HL-60/S4 treated with retinoic acid at 250 ng/mL for 4 days and 3 days (cell line): Measurements from ENCODE around the gene MRTFB.
"Not testable (repeated sequence)": the region's sequence is repeated elsewhere in the genome, so short reads cannot be mapped to it uniquely, and the experiment has no call there.

ENCODE experiments used
- in situ Hi-C: fragments of 300-500 bp; cut with MboI; formaldehyde crosslinking; loops from 2 replicates; pipeline ENCODE4 v1.7.0; 2022; ENCODE audit warnings: low sequenced_read_pairs

The MRTFB gene

DNA sequence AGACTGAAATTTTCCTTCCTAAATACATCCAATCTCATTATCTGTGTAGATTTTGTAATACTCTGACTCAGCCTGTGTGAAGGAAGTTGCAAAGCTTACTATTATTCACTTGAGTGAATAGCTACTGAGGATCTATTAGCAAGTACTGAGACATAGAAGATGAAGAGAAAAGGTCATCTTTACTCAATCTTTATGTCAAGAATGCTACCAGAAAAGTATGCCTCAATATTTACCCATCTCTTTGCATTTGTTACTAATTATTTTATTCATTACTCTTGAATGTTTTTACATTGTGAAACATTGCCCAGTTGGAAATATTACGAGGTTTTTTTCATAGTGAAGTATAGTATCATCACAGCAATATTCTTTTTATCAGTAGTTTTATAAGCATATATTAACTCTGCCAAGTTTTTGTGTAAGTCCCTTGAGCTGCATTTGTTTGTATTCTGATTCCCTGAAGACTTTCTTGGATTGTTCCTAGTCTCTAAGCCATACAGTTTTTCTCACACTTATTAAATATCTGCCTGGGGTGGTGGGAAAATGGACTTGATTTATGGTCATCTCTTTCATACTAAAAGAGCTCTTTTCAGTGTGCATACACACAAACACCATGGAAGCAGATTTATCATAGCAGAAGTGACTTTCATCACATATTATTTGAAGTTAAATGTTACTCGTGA is 110.4 kb downstream of the MRTFB start:
- in situ Hi-C loops, result no loop called here

GRCh38 chr16:14182999-14183398 is 111.9 kb downstream of the MRTFB start:
- in situ Hi-C loops, result no loop called here

- in situ Hi-C loops, result not testable (repeated sequence)
Measured at GRCh38 chr16:14183962-14184361, 112.8 kb downstream of the MRTFB start.

DNA sequence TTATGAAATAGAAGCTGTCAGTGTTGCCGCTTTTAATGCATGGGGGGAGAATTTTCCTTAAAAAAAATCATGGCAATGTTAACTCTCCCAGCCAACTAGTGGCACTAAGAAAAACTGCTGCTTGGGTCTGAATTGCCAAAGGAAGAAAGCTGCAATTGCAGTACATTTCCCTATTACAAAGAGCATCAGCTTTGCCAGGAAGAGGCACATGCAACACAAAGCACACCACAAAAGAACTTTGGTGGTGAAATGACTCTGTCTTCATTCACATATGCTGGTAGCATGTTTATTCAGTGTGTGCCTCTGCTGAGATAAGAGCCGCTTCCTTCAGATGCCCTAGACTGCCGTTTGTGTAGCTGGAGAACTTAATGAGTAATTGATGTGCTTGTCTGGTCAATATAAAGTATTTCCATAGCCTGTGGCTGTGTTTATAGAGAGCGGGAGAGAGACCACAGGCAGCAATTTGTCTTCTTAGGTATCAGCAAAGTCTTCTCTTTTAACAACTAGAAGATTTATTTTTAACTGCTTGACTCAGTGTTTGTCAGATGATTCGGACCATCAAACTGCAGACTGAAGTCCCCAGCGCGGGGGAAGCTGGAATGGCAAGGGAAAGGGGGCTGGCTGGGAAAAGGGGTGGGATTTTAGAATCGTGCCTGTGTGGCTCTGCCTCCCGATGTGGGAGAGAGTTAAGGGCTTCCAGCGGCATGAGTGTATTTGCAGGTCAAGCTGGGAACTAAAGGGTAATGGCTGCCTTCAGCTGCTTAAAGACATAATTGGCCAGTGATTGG is 115.1 kb downstream of the MRTFB start:
- in situ Hi-C loops, result no loop called here

DNA sequence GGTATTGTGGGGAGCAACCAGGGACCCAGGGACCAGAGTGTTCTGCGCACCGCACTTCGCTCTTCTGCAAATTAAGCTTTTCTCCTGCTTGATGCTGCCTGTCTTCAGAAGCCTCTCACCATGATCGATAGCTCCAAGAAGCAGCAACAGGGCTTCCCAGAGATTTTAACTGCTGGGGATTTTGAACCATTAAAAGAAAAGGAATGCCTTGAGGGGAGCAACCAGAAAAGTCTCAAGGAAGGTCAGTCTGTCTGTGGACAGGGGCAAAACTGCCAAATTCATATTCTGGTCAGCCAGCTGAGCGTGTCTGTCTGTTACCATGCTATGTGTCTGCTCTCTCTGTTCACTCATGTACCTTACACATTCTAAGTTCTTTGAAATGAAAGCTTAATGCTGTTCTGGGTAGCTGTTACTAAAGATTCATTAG is 115.7 kb downstream of the MRTFB start:
- in situ Hi-C loops, result no loop called here

DNA sequence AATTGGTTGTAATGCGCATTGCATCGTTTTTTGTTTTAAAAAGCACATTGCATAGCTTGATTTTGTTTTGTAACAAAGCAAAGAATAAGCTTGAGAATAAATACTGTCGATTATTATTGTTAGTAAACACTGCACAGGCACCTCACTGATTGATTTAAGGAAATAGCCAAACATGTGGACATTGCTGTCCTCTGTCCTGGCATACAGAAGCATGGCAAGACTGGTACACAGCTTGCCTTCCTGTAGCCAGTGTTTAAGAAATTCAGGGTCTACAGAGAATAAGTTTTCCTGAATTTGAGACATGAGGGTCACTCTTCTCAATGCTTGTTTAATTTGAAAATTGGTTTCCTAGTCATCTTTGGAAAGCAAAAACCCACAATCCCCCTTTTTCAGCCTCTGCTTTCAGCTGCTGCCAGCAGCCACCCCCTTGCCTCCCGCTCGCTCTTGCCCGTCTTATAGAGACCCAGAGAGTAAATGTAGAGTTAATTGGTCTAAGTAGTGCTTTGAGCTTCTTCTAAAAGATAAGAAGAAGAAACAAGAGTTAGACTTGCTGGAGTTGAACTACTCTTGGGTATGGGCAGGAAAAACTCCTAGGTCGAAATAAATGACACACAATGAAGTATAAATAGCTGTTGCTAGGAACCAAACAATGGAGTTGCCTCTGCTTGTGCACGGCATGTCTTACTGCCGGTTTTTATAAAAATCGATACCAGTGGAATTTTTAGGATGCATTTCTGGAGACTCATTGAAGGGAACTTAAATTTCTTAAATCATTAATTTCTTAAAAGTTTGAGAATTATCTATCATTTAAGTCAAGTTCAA is 116.6 kb downstream of the MRTFB start:
- in situ Hi-C loops, result no loop called here

- in situ Hi-C loops, result no loop called here
Measured at GRCh38 chr16:14193316-14193871, 122.3 kb downstream of the MRTFB start.

GRCh38 chr16:14194721-14195120 is 123.6 kb downstream of the MRTFB start:
- in situ Hi-C loops, result no loop called here

DNA sequence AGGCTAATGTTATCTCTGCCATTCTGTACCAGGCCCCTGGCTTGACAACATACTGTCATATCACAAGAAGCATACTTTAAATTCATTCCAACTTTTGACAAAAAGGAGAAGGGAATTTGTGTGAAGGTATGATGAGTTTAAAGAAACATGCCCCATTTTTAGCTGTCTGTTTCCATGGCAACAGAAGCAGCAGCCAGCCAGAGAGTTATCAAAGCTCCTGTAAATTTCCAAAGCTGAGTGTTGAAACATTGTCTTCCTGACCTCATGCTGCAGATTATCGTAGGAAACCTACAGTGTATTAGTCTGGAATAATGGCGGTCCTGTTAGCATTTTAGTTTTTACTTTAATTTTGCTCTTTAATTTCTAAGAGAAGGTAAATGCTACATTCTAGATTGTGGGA is 124.9 kb downstream of the MRTFB start:
- in situ Hi-C loops, result no loop called here

- in situ Hi-C loops, result no loop called here
Measured at GRCh38 chr16:14196539-14196938, 125.4 kb downstream of the MRTFB start.

DNA sequence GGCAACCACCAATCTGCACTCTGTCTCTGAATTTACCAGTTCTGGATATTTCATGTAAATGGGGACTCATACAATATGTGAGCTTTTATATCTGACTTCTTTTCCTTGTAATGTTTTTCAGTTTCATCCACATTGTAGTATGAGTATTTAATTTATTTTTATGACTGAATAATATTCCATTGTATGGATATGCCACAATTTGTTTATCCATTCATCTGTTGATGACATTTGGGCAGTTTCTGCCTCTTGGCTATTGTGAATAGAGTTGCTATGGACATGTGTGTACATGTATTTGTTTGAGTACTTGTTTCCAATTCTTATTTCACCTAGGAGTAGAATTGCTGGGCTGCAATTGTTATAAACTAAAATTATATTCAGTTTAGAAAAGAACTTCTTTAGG is 126.9 kb downstream of the MRTFB start:
- in situ Hi-C loops, result no loop called here

DNA sequence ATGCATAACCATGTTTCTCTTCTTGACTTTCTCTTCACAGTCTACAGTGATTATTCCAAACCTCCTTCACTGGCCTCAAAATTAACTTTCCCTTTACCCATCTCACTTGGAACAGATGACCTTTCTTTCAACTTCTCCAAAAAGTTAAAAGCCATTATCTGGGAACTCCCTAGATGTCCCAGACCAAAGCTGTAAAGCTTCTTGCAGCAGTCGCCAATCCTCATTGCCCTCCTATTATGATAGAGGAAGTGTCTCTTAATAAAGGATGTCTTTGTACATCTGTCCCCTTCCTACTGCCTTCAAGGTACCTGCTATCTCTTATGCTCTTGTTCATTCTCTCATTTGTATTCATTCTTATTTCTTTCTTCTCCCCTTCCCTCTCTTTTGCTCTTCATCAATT is 127.5 kb downstream of the MRTFB start:
- in situ Hi-C loops, result no loop called here

GRCh38 chr16:14199199-14199598 is 128.1 kb downstream of the MRTFB start:
- in situ Hi-C loops, result no loop called here

DNA sequence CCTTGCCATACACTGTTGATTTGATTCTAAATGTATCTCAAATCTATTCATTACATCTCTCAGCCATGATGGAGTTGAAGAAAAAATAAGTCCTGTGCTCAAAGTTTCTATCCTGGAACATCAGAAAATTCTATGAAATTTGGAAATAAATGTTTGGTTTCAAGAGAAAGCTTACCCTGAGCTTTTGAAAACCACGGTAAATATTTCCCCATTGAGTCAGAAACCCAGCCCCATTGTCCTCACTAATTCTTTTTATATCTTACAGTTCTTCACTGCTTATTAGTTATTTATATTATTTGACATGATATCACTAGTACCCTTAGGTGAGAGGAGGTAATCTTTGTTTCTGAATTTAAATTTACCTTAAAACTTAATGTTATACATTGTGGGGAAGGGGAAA is 128.5 kb downstream of the MRTFB start:
- in situ Hi-C loops, result no loop called here

DNA sequence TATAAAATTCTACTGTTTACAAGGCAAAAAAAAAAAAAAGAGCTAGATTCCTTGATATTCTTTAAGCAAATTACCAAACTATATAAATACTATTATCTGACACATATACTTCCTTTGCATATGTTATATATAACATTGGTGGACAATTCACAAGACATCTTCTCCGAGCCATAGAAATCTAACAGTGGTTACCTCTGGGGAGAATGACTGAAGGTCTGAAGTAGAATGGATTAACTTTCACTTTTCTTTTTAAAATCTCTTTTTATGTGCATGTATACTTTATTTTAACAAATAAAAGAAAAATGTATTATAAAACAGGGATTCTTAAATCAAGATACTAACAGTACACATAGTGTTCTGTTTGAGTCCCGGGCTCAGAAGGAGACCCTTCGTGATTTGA is 131.0 kb downstream of the MRTFB start:
- in situ Hi-C loops, result no loop called here

DNA sequence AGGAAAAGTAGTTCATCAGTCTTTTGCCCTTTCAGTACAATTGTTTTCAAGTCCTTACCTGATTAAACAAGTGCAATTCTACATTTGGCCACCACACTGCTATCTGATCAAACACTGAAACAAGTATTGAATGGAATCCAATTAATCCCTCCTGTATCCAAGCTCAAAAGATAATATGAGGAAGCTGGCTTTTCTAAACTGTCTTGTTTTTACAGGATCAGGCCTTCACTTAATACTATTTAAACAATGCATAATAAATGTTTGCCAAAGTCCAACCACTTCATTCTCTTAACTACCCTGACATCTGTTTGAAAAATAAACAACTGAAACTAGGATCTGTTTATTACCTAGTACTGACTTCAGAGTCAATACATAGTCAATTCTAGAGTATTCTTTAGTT is 131.6 kb downstream of the MRTFB start:
- in situ Hi-C loops, result no loop called here

DNA sequence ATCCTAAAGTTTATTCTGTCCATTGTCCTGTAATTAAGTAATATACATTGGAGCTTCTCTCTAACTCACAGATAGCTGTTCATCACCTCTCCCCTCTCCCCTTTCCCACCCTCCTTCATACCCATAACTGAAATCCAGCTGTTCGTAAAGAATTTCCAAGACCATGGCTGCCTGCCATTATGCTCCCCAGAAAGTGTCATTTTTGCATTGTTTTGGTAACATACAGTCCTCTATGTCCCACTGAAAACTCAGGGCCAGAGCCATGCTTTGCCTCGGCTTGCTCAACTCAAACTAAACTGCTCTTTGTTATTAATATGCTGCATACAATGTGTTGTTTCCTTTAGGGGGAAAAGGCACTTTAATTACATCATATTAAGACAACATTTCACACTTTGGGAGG is 132.0 kb downstream of the MRTFB start:
- in situ Hi-C loops, result no loop called here

DNA sequence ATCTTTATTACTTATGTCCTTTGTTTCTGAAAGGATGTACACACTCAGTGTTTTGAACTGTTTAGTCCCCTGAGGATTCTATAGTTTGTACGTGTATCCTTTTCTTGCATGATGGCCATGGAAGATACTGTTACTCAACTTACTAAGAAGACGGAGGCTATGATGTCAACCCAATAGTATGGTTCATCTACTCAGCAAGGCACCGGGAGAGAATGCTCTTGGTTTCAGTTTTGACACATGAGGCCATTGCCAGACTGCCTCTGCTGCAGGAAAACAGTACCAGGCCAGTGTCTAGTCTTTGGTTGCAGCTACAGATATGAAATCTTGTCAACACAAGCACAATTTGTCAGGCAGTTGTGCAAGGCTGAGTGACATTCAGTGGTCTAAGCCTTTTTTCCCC is 134.5 kb downstream of the MRTFB start:
- in situ Hi-C loops, result no loop called here

GRCh38 chr16:14211856-14212543 is 140.9 kb downstream of the MRTFB start:
- in situ Hi-C loops, result no loop called here

DNA sequence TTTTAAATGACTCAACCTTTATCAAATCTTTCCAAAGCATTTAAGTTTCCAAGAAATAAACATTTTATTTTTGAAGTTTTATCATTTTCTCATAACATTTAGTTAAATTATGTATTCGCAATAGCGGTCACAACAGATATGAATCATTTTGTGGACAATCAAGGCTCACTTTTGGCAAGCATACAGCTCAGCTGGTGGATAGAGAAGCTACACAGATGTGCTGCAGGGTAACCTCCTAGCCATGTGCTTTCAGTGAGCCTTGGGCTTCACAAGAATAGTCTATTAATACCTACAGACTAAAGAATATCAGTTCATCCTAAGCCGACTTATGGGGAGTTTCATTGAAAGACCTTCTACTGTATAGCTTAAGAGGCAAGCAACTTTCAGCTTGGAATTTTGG is 144.8 kb downstream of the MRTFB start:
- in situ Hi-C loops, result no loop called here

DNA sequence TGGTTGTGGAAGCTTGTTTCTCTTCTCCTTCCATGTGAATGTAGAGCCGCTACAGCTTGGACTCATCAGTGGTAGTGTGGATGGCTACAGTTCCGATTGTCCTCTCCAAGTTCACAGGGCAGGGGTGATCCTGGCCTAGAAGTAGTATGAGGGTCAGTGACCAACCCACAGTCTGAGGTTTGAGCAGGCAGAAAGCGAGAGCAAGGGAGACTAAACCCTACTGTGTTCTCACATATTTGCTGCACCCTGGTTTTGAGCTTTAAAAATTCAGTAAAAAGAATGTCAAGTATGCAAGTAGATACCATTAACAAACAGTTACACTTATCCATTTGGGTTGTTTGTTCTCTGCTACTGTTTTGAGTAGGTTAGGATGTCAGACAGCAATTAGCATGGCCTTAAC is 148.9 kb downstream of the MRTFB start:
- in situ Hi-C loops, result no loop called here
